HFF-Myc (cell line): Measurements from ENCODE around the gene SEMA5A.

Experiments
- DNase-seq: peaks from one replicate; pipeline ENCODE4 v3.0.0-alpha.2; 2011; ENCODE audit warnings: low read depth; ENCODE audit errors: extremely low read depth
- H3K4me3 ChIP-seq: replicated peaks from 2 replicates; pipeline ENCODE4 v1.5.1; 2011; ENCODE audit warnings: low read depth, mild to moderate bottlenecking, control low read depth, low read length
- TF ChIP-seq, protein P1 (sequence below): IDR thresholded peaks from 2 replicates; pipeline ENCODE4 v1.5.1; 2012; ENCODE audit warnings: mild to moderate bottlenecking, low read depth, low read length, control low read depth; ENCODE audit errors: missing control alignments

Gene SEMA5A

GRCh38 chr5:9558319-9558965 lies 12.6 kb upstream of the SEMA5A start:
- TF ChIP-seq, protein P1, sequence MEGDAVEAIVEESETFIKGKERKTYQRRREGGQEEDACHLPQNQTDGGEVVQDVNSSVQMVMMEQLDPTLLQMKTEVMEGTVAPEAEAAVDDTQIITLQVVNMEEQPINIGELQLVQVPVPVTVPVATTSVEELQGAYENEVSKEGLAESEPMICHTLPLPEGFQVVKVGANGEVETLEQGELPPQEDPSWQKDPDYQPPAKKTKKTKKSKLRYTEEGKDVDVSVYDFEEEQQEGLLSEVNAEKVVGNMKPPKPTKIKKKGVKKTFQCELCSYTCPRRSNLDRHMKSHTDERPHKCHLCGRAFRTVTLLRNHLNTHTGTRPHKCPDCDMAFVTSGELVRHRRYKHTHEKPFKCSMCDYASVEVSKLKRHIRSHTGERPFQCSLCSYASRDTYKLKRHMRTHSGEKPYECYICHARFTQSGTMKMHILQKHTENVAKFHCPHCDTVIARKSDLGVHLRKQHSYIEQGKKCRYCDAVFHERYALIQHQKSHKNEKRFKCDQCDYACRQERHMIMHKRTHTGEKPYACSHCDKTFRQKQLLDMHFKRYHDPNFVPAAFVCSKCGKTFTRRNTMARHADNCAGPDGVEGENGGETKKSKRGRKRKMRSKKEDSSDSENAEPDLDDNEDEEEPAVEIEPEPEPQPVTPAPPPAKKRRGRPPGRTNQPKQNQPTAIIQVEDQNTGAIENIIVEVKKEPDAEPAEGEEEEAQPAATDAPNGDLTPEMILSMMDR = no peak
- DNase-seq = no peak
- no peak overlapping the region for H3K4me3 ChIP-seq

- no peak overlapping the region for H3K4me3 ChIP-seq
- DNase-seq = no peak
- TF ChIP-seq, protein P1 = no peak
Measured at GRCh38 chr5:9557696-9558095, 11.8 kb upstream of the SEMA5A start.

DNA sequence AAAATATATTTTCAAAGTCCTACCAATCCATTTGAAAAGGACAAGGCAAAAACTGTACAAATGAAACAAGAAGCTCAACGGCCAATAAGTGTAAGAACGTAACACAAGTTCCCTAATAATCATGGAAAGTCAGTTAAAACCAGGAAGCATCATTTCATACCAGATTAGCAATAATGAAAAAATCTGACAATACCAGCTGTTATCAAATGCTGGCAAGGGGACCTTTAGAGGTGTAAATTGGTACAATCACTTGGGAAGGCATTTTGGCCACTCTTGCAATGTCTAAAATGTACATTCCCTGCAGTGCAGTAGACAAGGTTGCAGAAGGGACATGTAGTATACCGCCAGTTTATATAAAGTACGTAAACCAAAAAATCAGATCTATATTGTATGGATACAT lies 10.1 kb upstream of the SEMA5A start:
- no peak for DNase-seq
- TF ChIP-seq, protein P1 = no peak
- no peak overlapping the region for H3K4me3 ChIP-seq

DNA sequence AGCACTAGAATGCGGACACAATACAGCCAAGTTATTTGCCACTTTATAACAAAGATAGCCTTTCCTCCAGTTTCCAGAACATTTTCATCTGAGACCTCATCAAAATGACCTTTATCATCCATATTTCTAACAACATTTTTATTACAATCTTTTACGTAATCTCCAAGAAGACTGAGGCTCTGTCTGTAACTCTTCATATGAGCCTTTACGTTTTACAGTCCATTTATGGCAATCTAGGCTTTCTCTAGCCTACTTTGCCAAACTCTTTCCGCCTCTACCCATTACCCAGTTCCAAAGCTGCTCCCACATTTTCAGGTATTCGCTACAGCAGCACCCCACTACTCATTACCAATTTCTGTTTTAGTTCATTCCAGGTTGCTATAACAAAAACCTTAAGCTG lies 8.2 kb upstream of the SEMA5A start:
- H3K4me3 ChIP-seq = no peak overlapping the region
- DNase-seq = no peak
- TF ChIP-seq, protein P1 = no peak

DNA sequence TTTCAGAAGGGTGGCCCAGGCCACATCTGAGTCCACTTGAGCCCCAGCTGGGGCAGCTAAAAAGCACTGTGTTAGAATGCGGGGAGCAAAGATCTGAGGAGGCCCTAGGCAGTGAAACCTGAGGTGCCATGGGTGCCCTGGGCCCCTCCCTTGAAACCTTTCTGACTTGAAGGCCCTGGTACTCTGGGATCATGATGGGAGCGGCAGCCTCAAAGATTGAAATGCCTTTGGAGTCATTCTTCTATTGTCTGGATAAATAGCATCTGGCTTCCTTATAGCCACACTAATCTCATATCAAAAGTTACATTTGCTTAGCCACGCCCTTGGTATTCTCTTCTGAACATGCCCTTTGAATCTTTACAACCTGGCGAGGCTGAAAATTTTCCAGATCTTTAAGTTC lies 7.7 kb upstream of the SEMA5A start:
- TF ChIP-seq, protein P1 = no peak
- no peak overlapping the region for H3K4me3 ChIP-seq
- DNase-seq = no peak

DNA sequence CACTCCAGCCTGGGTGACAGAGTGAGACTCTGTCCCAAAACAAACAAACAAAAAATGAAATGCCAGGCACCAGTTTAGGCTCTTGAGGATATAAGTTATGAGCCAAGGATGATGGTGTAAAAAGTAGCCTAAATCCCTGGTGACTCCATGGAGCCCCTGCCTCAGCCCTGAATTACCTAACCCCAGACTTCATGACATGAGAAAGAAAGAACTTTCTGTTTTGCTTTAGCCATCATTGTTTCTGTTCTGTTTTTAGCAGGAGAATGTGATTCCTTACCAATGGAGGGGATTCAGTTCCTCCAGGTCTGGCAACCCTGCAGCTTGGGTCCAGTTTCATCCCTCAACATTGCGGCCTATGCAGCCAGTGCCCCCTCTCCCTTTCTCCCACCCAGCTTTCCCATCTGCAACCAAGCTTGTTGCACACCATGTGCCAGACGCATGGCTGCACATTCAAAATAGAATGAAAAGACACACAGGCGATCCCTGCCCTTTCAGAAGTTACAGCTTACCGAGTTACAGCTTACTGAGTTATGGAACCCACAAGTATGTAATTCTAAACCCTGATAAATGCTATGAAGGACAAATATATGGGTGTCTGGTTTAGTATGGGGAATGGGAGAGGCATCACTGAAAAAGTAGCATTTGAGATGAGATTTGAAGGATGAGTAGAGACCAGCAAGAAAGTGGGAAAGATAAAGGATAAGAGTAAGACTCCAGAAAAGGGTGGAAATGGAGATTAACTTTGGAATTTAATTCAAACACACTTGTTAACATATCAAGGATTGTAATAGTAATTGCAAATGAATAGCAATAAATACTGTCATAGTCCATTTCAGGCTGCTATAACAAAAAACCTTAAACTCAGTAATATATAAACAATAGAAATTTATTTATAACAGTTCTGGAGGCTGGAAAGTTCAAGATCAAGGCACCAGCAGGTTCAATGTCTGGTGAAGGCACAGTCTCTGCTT lies 6.0 kb upstream of the SEMA5A start:
- no peak for DNase-seq
- TF ChIP-seq, protein P1 = no peak

More for the DNA sequence above, 6.0 kb upstream of the SEMA5A start:
- H3K4me3 ChIP-seq = no peak overlapping the region
